HuH-7 (cell line): Measurements from ENCODE around the gene SGCA.
A peak's percentile ranks its signal among the peaks of the same experiment; 100 is the strongest.

Source experiments
- DNase-seq: peaks from one replicate; pipeline ENCODE4 v3.0.0; 2011; ENCODE audit warnings: low spot score

SGCA gene

DNA sequence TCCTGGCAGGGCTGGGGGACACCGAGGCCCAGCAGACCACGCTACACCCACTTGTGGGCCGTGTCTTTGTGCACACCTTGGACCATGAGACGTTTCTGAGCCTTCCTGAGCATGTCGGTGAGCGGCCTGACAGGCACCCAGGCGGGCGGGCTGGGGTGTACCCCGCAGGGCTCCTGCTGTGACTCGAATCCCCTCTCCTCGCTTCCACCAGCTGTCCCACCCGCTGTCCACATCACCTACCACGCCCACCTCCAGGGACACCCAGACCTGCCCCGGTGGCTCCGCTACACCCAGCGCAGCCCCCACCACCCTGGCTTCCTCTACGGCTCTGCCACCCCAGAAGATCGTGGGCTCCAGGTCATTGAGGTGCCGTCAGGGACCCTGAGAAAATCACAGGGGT lies 1.6 kb downstream of the SGCA start:
- no peak for DNase-seq

GRCh38 chr17:50168319-50168718 lies 2.5 kb downstream of the SGCA start:
- DNase-seq, result no peak

DNA sequence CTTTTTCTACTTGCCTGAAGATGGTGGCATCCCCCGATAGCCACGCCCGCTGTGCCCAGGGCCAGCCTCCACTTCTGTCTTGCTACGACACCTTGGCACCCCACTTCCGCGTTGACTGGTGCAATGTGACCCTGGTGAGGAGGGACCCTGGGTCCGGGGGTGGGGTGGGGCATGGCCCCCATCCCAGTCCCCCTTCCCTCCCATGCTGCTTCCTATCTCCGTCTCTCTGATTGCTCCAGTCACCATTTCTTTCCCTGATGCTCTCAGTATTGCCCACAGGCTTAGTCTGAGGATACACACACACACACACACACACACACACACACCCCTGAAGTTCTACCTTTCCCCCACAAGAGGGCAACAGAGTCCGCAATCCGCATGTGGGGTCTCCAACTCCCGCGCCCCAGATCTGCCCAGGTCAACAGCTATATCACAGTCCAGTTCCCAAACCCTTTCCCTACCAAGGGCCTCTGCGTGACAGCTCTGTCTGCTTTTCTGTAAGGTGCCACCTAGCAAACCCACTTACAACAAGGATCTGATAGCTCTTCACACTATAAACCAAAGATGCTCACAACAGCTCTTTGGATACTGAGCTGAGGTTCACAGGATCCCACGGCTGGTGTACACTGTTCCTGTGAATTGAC lies 3.4 kb downstream of the SGCA start:
- peak; percentile 73 for DNase-seq

DNA sequence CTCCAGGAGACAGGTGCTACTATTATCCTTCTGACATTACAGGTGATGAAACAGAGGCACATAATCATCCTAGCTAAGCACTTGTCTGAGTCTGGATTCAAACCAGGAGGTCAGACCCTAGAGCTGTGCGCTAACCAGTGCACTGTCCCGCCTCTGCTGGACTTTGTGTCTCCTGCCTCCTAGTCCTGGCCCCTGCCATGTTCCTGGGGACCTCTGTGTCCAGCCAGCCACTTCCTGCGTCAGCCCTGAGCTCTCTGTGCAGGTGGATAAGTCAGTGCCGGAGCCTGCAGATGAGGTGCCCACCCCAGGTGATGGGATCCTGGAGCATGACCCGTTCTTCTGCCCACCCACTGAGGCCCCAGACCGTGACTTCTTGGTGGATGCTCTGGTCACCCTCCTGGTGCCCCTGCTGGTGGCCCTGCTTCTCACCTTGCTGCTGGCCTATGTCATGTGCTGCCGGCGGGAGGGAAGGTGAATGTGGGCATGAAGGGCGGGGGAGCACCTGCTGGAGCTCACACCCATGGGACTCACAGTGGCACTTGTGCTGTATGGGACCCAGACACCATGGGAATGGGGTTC lies 4.2 kb downstream of the SGCA start:
- DNase-seq, result no peak

DNA sequence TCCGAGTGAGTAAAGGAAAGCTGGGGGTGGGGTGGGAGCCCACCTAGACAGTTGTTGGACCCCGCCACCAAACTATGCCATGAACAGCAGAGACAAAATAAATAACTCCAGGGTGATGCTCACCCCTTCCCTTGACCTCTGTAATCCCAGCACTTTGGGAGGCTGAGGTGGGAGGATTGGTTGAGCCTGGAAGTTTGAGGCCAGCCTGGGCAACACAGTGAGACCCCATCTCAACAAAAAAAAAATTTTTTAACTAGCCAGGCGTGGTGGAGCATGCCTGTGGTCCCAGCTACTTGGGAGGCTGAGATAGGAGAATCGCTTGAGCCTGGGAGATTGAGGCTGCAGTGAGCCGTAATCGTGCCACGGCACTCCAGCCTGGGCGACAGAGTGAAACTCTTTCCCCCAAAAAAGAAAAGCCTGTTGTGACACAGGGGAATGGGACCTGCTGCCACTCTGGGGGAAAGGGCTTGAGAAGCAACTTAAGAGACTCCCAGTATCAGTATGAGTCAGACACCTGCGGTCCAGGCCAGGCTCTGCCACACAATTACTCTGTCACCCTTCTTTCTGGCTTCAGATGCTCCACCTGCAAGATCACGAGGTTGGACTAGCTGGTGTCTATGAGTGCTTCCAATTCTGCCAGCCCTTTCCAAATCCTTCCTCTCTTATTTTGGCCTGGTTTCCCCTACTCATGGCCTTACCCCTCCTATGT lies 5.0 kb downstream of the SGCA start:
- no peak for DNase-seq

DNA sequence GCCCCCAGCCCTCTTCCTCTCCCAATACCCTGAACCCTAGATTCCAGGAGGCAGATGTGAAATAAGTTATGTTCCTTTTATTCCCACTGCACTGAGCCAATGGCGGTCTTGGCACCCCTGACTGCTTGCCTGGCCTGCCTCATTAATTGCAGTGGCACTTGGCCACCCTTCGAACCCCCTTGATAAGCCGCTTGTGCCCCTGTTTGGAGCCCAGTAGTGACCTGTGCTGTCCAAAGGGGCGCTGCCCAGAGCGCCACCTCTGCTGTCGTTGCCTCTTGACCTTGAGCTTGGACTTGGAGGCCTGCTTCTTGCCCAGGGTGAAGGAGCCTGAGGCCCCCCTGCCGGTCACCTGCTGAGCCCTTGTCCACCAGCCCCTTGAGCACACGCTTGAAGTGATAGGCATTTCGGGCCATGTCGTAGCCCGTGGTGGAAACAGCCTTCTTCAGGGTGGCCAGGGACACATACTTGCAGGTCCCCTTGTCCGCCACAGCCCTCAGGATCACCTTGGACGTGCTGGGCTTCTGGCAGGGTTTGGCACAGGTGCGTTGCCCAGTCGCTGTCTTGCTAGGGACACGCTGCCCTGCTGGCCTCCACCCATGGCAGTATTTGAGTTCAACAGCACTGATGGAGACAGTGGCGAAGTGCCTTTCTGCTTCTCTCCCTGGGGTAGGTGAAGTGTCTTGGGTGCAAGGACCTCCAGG lies 5.7 kb downstream of the SGCA start:
- no peak for DNase-seq

GRCh38 chr17:50172130-50172529 lies 6.3 kb downstream of the SGCA start:
- DNase-seq, result no peak

DNA sequence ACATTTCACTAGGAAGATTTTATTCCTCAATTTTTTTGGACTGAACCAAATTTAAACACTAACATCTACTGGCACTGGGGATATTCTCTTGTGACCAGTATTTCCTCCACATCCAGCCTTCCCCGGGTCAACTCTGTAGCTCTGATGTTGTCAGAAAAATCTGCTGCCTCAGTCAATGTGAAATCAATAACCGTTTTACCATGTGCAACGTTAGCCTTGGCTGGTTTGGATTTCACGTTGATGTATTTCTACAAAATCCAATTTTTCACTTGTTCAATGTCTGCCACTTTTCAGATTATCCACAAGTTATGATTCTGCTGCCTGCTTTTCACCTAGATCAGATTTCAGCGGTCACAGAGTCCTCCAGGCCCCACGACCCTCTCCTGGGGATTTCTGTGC lies 7.1 kb downstream of the SGCA start:
- no peak for DNase-seq

DNA sequence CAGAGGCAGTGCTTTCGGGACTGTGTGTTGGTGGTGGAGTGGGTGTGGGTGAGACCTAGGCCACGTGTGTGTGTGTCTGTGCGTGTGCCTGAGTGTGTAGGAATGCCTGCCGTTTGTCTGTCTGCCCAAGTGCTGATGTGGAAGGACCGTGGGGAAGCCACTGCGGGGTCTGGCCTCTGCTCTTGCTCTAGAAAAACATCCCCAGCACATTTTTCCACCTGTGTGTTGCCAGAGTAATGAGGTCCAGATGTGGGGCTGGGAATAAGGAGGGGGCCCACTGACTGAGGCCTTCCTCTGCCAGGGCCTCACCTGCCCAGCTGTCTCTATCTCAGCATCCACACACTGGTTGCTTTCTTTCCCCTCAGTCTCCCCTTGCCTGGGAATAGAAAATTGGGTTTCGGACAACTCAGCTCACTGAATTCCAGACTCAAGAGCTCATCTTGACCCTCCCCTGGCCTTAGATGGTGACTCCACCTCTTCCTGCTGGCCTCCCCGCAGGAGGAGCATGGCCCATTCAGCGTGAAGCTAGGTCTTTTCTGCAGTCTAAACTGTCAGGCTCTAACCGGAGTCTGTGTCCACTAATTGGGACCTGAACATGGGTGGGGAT lies 7.6 kb downstream of the SGCA start:
- DNase-seq, result no peak

- no peak for DNase-seq
Observed at GRCh38 chr17:50174444-50174843, 8.6 kb downstream of the SGCA start.

- no peak for DNase-seq
Observed at GRCh38 chr17:50175035-50175807, 9.4 kb downstream of the SGCA start.

GRCh38 chr17:50176559-50177357 lies 11.0 kb downstream of the SGCA start:
- DNase-seq, result no peak

- no peak for DNase-seq
Observed at GRCh38 chr17:50177476-50177875, 11.7 kb downstream of the SGCA start.

GRCh38 chr17:50177983-50178834 lies 12.4 kb downstream of the SGCA start:
- peak; percentile 93 for DNase-seq

DNA sequence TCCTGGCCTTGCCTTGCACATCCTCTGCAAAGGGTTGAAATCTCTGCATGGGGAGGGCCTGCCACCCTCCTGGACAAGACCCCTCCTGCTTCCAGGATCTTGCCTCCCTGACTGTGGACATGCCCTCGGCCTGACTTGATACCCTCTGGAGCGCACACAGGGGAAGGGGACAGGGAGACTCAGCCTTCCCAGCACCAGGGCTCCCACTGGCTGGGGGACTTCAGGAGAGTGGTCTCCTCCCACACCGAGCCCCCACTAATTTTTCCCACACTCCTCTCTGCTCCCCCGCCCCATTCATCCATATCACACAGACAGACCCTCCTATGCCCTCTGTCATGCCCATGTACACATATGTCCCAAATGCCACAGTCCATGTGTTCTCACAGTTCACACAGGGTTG lies 14.3 kb downstream of the SGCA start:
- DNase-seq, result no peak

GRCh38 chr17:50180620-50181019 lies 14.8 kb downstream of the SGCA start:
- no peak for DNase-seq

DNA sequence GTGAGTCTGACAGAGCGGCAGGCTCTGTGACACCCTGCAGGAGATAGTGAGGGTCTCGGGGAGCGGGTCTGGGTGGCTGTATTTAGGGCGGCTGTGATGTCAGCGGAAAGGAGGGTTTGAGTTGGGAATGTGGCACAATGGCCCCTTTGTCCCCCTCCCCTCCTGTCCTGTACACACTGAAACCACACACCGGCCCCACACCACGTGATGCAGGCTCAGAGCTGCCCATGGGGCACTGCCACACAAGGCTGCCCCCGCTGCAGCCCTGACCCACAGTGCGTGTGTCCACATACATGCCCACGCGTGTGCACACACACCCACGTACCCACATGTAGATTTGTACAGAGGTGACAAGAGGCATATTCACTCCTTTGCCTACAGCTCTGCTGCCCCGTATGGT lies 15.3 kb downstream of the SGCA start:
- no peak for DNase-seq

DNA sequence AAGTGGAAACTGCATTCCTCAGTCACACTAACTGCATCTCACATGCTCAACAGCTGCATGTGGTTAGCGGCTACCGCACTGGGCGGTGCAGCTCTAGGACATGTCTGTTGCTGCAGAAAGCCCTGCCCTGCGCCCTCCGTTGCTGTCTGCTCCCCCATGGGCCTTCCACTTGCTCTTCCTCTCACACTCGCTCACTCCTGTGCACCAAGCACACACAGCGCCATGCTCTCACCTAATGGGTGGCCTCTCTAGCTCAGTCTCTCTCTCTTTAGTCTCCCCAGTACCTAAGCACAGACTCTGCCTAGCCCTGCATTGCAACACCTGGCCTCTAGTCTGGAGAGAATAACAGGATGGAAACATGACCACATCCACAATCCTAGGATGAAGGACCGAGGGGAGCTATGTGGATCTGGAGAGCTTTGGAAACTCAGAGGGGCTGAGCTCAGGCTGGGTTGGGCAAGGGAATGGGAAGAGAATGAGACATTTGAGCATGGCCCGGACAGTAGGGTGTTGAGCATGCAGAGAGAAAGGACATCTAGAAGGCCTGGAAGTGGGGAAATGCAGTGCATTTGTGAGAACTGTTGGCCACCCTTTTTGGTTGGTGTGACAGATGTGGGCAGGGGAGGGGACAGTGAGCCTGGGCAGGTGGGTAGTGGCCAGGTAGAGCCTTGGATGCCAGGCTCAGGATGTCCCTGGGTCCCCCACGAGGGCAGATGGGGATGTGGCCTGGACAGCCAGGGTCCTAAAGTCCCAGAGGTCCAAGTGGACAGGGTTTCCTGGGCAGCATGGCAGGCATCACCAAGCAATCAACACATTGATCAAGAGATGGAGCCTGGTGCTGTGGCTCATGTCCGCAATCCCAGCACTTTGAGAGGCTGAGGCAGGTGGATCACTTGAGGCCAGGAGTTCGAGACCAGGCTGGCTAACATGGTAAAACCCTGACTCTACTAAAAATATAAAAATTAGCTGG lies 16.1 kb downstream of the SGCA start:
- DNase-seq, result peak; percentile 48
